T-helper 22 cell (primary cell): ENCODE data around the gene CDK14.

Experiments used
- DNase-seq: peaks from one replicate; pipeline ENCODE4 v3.0.0-alpha.2; 2020; ENCODE audit warnings: low read depth

CDK14 gene

DNA sequence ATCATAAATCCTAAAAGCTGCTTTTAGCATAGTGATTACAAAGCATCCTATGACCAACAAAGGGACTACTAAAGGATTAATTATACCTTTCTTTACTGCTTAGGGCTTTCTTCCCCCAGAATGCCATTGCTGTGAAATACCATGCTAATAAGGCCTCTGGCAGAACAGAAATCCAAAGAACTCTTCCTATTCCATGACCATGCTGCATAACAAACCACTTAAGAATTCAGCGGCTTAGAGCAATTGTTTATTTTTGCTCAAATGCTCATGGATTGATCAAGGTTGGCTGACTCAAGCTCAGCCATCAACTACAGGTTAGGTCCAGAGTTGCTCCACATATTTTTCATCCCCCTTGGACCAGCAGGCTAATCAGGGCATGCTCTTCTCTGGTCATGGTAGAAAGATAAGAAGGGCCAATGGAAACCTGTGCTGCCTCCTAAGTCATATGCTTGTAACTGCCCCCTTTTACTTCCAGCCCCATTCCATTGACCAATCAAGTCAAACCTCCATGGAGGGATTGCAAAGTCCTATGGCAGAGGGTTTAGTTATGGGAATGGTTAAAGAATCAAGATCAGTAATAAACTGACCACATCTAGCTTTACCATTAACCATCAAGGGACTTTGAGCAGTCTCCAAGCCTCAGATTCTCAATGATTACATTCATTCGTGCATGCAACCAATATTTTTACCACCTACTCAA lies 423.7 kb downstream of the CDK14 start:
- no peak for DNase-seq

- DNase-seq = no peak
These were observed 424.7 kb downstream of the CDK14 start for GRCh38 chr7:91020636-91021385.

GRCh38 chr7:91021956-91022355 lies 425.8 kb downstream of the CDK14 start:
- DNase-seq = no peak

- no peak for DNase-seq
These were observed 429.8 kb downstream of the CDK14 start for GRCh38 chr7:91025906-91026390.

GRCh38 chr7:91029688-91030087 lies 433.6 kb downstream of the CDK14 start:
- no peak for DNase-seq

DNA sequence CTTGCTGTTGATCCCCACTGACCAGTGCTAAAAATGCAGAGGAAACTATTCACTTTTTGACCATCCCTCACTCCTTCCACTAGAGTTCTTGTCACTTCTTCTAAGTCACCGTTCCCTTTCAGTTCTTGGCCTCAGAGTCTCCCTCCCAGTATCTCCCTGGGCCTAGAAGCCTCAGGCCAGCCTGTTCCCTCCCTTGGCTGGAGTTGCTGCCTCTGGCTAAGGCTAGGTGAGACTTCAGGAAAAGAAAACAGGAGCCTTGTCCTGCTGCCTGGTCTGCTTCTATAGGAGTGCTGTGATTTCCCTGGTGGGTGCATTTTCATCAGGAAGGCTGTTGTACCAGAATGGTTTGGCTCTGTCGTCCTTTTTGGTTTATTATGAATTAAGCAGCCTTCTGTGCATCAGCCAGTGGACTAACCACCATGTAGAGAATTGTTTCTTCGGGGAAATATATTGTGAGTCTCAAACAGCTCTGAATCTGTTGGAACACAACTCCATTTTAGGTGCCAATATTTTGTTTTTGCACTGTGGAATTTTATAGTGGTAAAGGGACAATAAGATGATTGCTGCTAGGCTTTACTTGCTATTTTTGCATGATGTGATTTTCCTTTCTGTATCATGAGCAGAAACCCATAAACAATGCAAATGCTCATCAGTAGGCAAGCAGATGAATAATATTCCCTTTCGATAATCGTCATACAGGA lies 434.7 kb downstream of the CDK14 start:
- DNase-seq = no peak

DNA sequence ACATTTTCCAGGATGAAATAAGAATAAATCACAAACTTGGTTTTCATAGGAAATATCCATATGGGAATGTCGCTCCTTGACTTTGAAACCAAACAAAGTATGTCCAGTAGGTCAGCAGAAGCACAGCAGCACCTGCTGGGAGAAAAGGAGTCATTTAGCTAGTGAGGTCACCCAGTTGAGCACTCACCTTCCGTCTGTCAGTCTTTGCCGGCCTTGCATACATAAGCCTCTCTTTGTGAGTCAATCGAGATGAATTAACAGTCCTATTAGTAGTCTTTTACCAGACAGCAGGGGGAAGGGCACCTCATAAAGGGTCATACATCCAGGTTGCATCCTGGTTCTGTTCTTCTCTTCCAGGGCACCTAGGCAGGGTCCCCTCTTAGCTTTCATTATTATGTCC lies 435.6 kb downstream of the CDK14 start:
- DNase-seq = no peak

- no peak for DNase-seq
These were observed 437.5 kb downstream of the CDK14 start for GRCh38 chr7:91033574-91033973.

DNA sequence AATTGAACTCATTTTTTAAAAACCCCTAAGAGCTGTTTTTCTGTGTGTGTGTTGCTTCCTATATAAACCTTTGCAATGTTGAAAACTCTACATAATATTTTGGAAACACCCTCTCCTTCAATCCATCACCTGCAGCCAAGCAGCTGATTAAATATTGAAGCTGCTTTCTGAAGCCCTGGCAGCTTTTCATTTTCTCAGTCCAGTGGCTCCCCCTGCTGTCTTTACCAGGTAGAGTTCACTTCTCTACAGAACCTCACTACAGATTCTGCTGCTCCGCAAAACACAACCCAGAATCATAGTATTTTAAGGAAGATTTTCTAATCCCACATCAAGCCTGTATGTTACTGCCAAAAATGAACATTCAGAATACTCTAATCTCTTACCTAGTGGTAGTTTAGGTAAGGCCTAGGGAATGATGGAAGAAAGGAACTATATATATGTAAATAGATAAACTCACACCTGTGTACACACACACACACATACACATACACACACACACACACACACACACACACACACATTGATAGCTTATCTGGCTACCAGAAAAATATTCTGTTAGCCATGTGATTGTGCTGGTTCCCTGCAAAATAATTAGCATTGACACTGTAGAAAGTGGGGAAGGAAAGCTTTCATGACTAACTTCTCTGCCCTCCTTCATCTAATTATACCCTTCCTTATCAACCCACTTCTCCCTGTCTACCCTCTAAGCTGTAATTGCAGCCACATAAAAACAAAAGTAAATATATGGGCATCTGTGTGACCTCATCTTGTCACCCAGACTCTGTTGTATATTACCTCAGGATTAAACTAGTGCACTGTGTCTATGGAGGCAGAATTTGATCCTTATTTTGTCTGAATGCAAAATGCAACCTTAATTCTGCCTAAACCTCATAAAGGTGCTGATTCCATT lies 438.6 kb downstream of the CDK14 start:
- no peak for DNase-seq

DNA sequence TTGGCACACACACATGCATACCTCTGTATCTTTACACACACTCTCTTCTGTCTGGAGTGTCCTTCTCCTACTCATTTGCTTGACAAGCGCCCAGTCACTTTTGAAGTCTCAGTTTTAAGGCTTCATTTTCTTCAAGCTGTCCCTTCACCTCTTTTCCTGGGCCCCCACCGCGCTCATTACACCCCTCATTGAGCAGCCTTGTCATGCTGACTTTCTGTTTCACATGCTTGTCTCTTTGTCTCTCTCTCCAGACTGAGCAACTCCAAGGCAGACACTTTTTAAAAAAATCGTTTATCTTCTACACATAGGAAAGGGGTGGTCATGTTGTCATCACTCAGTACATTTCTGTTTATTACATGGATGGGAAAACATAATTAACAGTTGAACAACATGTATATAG lies 442.9 kb downstream of the CDK14 start:
- no peak for DNase-seq

GRCh38 chr7:91041141-91041540 lies 445.0 kb downstream of the CDK14 start:
- DNase-seq = no peak

DNA sequence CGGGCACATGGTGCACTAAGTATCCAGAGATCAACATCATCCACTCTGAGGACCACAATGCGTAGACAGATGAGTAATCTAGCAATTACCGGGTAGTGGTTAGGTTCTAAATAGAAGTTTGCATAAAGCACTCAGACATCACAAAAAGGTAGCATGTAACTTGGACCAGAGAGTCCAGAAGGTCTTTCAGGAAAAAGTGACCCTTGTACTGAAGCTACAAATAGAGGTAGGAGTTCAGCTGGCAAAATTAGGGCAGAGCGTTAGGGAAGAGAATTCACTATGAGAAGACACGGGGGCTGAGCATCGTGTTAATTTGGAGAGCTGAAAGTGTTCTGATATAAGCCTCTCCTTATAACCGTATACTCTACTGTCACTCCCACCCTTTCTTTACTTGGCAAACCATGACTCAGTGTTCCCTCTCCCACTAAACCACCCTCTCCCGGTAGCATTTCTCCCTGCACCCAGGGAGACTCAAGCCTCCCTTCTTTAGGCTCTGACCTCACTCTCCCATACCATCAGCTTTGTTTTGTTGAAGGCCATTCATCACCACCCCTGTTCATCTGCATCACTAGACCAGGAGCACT lies 445.9 kb downstream of the CDK14 start:
- no peak for DNase-seq

DNA sequence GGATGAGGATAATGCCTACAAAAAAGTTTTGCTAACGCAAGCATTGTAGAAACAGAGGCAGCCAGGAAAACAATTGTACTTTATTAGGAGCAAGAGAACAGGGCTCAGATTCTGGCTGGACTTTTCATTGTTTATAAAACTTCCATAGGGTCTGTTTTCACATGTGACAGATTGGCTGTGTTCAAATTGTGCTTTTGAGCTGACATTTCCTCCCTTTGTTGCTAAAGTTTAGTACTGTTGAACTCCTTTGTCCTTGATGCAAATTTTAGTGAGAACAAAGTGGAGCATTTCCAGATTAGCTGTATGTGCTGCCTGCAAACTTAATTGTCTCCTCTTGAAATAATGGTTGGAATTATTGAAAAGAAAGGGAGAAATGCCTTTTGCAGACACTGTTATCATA lies 447.1 kb downstream of the CDK14 start:
- DNase-seq = no peak

DNA sequence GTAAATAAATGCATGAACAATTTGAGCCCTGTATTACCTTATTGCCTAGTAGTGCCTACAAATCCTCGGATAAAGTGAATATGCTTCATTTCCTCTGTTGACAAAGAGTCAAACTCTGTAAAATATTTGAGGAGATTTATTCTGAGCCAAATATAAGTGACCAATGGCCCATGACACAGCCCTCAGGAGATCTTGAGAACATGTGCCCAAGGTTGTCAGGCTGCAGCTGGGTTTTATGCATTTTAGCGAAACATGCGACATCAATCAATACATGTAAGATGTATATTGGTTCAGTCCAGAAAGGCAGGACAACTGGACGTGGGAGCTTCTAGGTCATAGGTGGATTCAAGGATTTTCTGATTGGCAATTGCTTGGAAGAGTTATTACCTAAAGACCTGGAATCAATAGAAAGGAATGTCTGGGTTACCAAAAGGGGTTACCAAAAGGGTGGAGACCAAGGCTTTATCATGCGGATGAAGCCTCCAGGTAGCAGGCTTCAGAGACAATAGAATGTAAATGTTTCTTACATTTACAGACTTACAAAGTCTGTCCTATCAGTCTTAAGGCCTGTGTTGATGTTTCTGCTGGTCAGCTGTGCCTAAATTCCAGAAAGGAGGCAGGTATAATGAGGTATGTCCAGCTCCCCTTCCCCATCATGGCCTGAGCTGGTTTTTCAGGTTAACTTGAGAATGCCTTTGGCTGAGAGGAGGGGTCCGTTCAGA lies 448.0 kb downstream of the CDK14 start:
- DNase-seq = no peak

- no peak for DNase-seq
These were observed 449.5 kb downstream of the CDK14 start for GRCh38 chr7:91045606-91046005.

DNA sequence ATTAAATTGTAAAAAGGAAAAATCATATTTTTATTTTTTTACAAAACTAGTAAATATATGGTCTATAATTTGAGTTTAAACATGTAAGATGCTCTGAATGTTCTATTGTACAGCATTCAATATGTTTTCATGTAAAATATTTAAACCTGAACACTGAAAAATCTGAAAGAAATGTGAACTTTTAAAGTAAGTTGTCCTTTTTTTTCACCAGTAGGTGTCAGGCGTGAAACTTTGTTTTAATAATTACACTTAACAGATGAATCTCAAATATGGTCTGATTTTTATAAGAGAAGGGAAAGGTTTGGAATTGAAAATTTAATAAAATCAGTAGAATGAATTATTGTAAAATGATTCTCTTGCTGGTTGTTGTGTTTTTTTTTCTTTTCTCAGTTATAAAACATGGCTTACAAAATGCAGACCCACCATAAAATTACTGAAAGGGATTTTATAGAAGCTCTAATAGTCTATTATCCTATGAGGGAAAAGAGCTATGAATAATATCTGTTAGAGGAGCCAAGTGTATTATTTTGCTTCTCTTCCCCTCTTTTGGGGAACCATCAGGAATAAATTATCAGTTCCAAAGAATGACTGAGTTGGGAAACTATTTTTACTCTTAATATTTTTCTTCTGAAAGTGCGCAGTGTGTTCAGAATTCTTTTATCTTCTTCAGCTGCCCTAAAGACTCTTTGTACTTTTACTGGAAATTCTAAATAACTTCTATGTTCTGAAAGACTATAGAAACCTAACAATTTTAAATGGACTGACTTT lies 450.4 kb downstream of the CDK14 start:
- DNase-seq = no peak

DNA sequence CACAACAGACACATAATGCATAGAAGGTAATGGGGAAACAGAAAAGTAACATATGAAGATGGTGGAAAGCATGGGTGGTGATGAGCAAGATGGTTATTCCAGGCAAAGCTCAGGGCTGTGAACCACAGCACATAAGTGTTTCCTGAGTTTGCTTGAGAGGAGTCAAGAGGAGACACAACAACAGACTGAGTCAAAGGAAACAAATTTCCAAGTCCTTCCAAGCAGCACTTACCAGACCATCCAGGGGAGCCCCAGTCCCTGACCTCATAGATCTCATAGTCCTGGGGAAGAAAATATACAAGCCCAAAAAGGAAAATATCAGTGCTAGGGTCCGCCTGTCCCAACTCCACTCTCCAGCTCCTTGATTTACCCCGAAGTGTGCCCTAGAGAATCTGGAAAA lies 451.5 kb downstream of the CDK14 start:
- DNase-seq = no peak

GRCh38 chr7:91050677-91051076 lies 454.6 kb downstream of the CDK14 start:
- DNase-seq = no peak

DNA sequence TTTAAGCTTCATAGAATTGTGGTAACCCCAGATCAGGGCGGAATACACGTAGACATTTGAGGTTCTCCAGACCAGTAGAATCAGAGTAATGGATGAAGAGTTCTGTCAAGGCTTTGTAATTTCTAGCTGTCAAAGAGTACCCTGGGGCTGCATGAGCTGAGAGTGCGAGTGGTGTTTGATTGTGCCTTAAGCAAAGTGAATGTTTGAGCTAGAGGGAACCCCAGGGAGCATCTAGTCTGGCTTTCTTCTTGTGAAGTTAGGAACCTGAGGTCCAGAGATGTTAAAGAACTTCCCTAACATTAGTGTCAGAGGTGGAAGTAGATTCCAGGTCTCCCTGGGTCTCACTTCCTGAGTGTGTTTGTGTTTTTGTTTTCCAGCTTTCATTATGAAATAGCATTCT lies 455.8 kb downstream of the CDK14 start:
- no peak for DNase-seq

DNA sequence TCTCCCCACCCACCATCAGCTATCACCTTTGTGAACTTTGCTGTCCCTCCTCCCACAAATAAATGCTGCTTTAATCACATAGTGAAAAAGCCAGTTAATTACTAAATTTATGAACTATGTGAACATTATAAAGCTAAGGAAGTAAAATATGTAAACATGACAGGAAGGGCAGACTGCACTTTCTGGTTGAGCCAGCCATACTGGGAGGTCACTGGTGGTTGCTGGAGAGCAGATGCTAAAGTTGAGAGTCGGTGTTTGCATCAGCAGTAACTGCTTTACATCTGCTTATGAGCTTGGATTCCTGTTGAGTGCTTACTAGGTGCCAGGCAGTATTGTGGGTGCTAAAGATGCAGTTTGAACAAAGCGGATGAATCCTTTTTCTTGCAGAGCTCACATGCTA lies 458.3 kb downstream of the CDK14 start:
- DNase-seq = no peak
